IPS-18c (cell line): ENCODE measurements around the gene CCL8.

Source experiments
- H3K4me3 ChIP-seq: 2 replicates; pipeline ENCODE4 v1.7.0; 2013; ENCODE audit warnings: low read depth, mild to moderate bottlenecking, low read length, moderate library complexity; ENCODE audit not compliant: insufficient read depth
- H3K9me3 ChIP-seq: one replicate; pipeline ENCODE4 v1.6.1; 2013; ENCODE audit warnings: mild to moderate bottlenecking, low read length, moderate library complexity; ENCODE audit not compliant: control insufficient read depth, insufficient read depth

CCL8 gene

GRCh38 chr17:34358631-34359030, 39.4 kb downstream of the CCL8 start:
- H3K9me3 ChIP-seq: no peaks in the 10 kb centered on the region
- no peak overlapping the region for H3K4me3 ChIP-seq

- Histone ChIP-seq H3K9me3 (no peaks in the 10 kb centered on the region), H3K4me3 (no peak overlapping the region)
Measured at GRCh38 chr17:34360601-34361270, 41.5 kb downstream of the CCL8 start.

- H3K4me3 ChIP-seq: no peak overlapping the region
- no peaks in the 10 kb centered on the region for H3K9me3 ChIP-seq
Measured at GRCh38 chr17:34361478-34362061, 42.3 kb downstream of the CCL8 start.

- Histone ChIP-seq H3K4me3 (no peak within 1 kb of the TSS), H3K9me3 (no peaks in the 10 kb centered on the region)
Measured at GRCh38 chr17:34363183-34363661, 44.0 kb downstream of the CCL8 start, which contains the start of gene CCL1. Gene CCL1 (minus strand): TSS chr17:34363233. CDS start chr17:34363161, 72 bp downstream.

- Histone ChIP-seq H3K9me3 (no peaks in the 10 kb centered on the region), H3K4me3 (no peak overlapping the region)
Measured at GRCh38 chr17:34364751-34365150, 45.5 kb downstream of the CCL8 start.

GRCh38 chr17:34365340-34365739, 46.1 kb downstream of the CCL8 start:
- no peak overlapping the region for H3K4me3 ChIP-seq

GRCh38 chr17:34366010-34366409, 46.8 kb downstream of the CCL8 start:
- no peak overlapping the region for H3K4me3 ChIP-seq
- H3K9me3 ChIP-seq: no peaks in the 10 kb centered on the region

More at GRCh38 chr17:34365340-34365739, 46.1 kb downstream of the CCL8 start:
- no peaks in the 10 kb centered on the region for H3K9me3 ChIP-seq

- Histone ChIP-seq H3K4me3 (no peak overlapping the region), H3K9me3 (no peaks in the 10 kb centered on the region)
Measured at GRCh38 chr17:34366529-34367107, 47.4 kb downstream of the CCL8 start.

GRCh38 chr17:34367486-34368195, 48.4 kb downstream of the CCL8 start:
- no peaks in the 10 kb centered on the region for H3K9me3 ChIP-seq
- no peak overlapping the region for H3K4me3 ChIP-seq

GRCh38 chr17:34368196-34368945, 49.1 kb downstream of the CCL8 start:
- no peak overlapping the region for H3K4me3 ChIP-seq
- H3K9me3 ChIP-seq: no peaks in the 10 kb centered on the region

GRCh38 chr17:34368946-34369500, 49.8 kb downstream of the CCL8 start:
- Histone ChIP-seq H3K9me3 (no peaks in the 10 kb centered on the region), H3K4me3 (no peak overlapping the region)

GRCh38 chr17:34369571-34369970, 50.3 kb downstream of the CCL8 start:
- no peak overlapping the region for H3K4me3 ChIP-seq
- no peaks in the 10 kb centered on the region for H3K9me3 ChIP-seq

GRCh38 chr17:34370376-34370996, 51.3 kb downstream of the CCL8 start:
- H3K9me3 ChIP-seq: no peaks in the 10 kb centered on the region
- no peak overlapping the region for H3K4me3 ChIP-seq

- H3K9me3 ChIP-seq: no peaks in the 10 kb centered on the region
- H3K4me3 ChIP-seq: no peak overlapping the region
Measured at GRCh38 chr17:34370997-34371395, 51.8 kb downstream of the CCL8 start.
